Testis (tissue), 2 donors: ENCODE data around the gene LPAR1.

Experiments
- POLR2A ChIP-seq: fragments of 450-650 bp; IDR thresholded peaks from one replicate; pipeline ENCODE4 v1.6.1; 2017; ENCODE audit warnings: antibody characterized with exemption, mild to moderate bottlenecking, moderate library complexity
- TF ChIP-seq, protein P1 (sequence below), 3 experiments: fragments of 450-650 bp in 2 of 3; fragments of 200-600 bp in 1 of 3; sonication (generic) in 1 of 3; IDR thresholded peaks; one replicate each; pipeline ENCODE4 v1.5.1; 2016 to 2019; ENCODE audit warnings: antibody characterized with exemption in 3 of 3, mild to moderate bottlenecking in 2 of 3, moderate library complexity in 1 of 3

DNA sequence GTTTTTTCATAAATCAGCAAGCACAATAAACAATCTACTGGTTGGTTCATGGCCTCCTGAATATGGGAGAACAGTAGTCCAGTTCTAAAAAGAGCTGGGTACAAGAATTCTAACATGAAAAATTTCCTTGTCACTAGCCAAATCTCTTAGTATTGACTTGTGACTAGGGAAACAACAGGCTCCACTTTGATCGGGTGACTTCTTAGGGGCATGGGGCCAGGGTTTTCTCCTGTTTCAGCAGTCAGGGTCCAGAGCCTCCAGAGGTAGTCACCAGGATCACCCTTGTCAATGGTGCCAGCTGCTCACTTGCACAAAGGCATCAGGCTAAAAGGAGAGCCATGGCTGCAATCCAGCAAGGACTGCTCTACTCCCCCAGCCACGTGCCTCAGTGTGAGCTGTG lies 38.1 kb downstream of the LPAR1 start:
- TF ChIP-seq, protein P1, sequence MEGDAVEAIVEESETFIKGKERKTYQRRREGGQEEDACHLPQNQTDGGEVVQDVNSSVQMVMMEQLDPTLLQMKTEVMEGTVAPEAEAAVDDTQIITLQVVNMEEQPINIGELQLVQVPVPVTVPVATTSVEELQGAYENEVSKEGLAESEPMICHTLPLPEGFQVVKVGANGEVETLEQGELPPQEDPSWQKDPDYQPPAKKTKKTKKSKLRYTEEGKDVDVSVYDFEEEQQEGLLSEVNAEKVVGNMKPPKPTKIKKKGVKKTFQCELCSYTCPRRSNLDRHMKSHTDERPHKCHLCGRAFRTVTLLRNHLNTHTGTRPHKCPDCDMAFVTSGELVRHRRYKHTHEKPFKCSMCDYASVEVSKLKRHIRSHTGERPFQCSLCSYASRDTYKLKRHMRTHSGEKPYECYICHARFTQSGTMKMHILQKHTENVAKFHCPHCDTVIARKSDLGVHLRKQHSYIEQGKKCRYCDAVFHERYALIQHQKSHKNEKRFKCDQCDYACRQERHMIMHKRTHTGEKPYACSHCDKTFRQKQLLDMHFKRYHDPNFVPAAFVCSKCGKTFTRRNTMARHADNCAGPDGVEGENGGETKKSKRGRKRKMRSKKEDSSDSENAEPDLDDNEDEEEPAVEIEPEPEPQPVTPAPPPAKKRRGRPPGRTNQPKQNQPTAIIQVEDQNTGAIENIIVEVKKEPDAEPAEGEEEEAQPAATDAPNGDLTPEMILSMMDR (IDR thresholded peaks at IDR 0.05) = no peak
- no peak for TF ChIP-seq POLR2A
